HEK293 (cell line): ENCODE results near the gene ADGRD1.

ENCODE experiments used
- CTCF ChIA-PET: fragments of 350-600 bp; formaldehyde crosslinking; extraction: SDS; loops from one replicate; lab custom pipeline; 2021; ENCODE audit warnings: antibody characterized with exemption; lab: Yijun Ruan, JAX
- POLR2A ChIA-PET: fragments of 300-600 bp; formaldehyde crosslinking; extraction: SDS; loops from one replicate; lab custom pipeline; 2020; ENCODE audit warnings: antibody characterized with exemption, inconsistent platforms; lab: Yijun Ruan, JAX
- H3K27ac ChIP-seq: fragments of 200-500 bp; sonication (Bioruptor generic); 2 replicates; pipeline ENCODE4 v1.5.1; 2014; ENCODE audit warnings: low read depth, low read length, control low read depth, inconsistent platforms; ENCODE audit errors: extremely low read depth
- H3K36me3 ChIP-seq, 2 experiments: fragments of 200-500 bp in 1 of 2; sonication (Bioruptor generic) in 1 of 2; 1 replicate in 1 of 2; 2 replicates in 1 of 2; pipeline ENCODE4 v1.5.1; 2014 to 2017; ENCODE audit warnings: inconsistent platforms in 2 of 2, low read length in 2 of 2; ENCODE audit not compliant: control insufficient read depth in 2 of 2, insufficient read depth in 1 of 2
- H3K4me1 ChIP-seq: fragments of 200-500 bp; sonication (Bioruptor generic); 2 replicates; pipeline ENCODE4 v1.5.1; 2014; ENCODE audit warnings: mild to moderate bottlenecking, low read length, inconsistent platforms; ENCODE audit not compliant: control insufficient read depth, insufficient read depth
- H3K4me3 ChIP-seq: 2 replicates; pipeline ENCODE4 v1.5.1; 2011; ENCODE audit warnings: low read depth, mild to moderate bottlenecking, control low read depth, low read length, moderate library complexity
- H3K9me3 ChIP-seq: fragments of 200-500 bp; sonication (Bioruptor generic); 2 replicates; pipeline ENCODE4 v1.5.1; 2014; ENCODE audit warnings: low read depth, low read length, inconsistent platforms; ENCODE audit not compliant: control insufficient read depth, insufficient read depth
- GLI2 ChIP-seq: fragments of 450-650 bp; formaldehyde crosslinking; IDR thresholded peaks from 2 replicates; pipeline ENCODE4; 2017; ENCODE audit warnings: missing biosample characterization, missing genetic modification characterization, low read depth, borderline replicate concordance
- MEIS1 ChIP-seq: sonication (generic); formaldehyde crosslinking; IDR thresholded peaks from 2 replicates; pipeline ENCODE4 v1.8.1; 2022; ENCODE audit warnings: missing genetic modification reagents, mild to moderate bottlenecking, borderline replicate concordance
- SP2 ChIP-seq: fragments of 450-650 bp; formaldehyde crosslinking; IDR thresholded peaks from 2 replicates; pipeline ENCODE4 v1.5.1; 2016; ENCODE audit warnings: missing biosample characterization, missing genetic modification characterization
- ZBTB17 ChIP-seq: fragments of 450-650 bp; formaldehyde crosslinking; IDR thresholded peaks from 2 replicates; pipeline ENCODE4 v1.5.1; 2016; ENCODE audit warnings: missing biosample characterization, missing genetic modification characterization
- ZFP37 ChIP-seq: fragments of 450-650 bp; formaldehyde crosslinking; IDR thresholded peaks from 2 replicates; pipeline ENCODE4 v1.5.1; 2016; ENCODE audit warnings: missing biosample characterization, missing genetic modification characterization
- ZIC2 ChIP-seq: fragments of 450-650 bp; formaldehyde crosslinking; IDR thresholded peaks from 2 replicates; pipeline ENCODE4 v1.5.1; 2016; ENCODE audit warnings: missing biosample characterization, missing genetic modification characterization
- ZNF132 ChIP-seq: fragments of 450-650 bp; formaldehyde crosslinking; IDR thresholded peaks from 2 replicates; pipeline ENCODE4 v1.5.1; 2017; ENCODE audit warnings: missing biosample characterization, missing genetic modification characterization, borderline replicate concordance
- ZNF169 ChIP-seq: fragments of 450-650 bp; formaldehyde crosslinking; IDR thresholded peaks from 2 replicates; pipeline ENCODE4 v1.5.1; 2016; ENCODE audit warnings: missing biosample characterization, missing genetic modification characterization
- ZNF175 ChIP-seq: fragments of 450-650 bp; formaldehyde crosslinking; IDR thresholded peaks from 2 replicates; pipeline ENCODE4 v1.5.1; 2016; ENCODE audit warnings: missing biosample characterization, missing genetic modification characterization
- ZNF2 ChIP-seq: fragments of 450-650 bp; formaldehyde crosslinking; IDR thresholded peaks from 2 replicates; pipeline ENCODE4 v1.5.1; 2016; ENCODE audit warnings: missing biosample characterization, missing genetic modification characterization
- ZNF211 ChIP-seq: fragments of 450-650 bp; formaldehyde crosslinking; IDR thresholded peaks from 2 replicates; pipeline ENCODE4 v1.5.1; 2016; ENCODE audit warnings: low read depth, missing biosample characterization, missing genetic modification characterization
- ZNF266 ChIP-seq: fragments of 450-650 bp; formaldehyde crosslinking; IDR thresholded peaks from 2 replicates; pipeline ENCODE4 v1.5.1; 2016; ENCODE audit warnings: missing biosample characterization, missing genetic modification characterization, low read depth
- ZNF350 ChIP-seq: fragments of 450-650 bp; formaldehyde crosslinking; IDR thresholded peaks from 2 replicates; pipeline ENCODE4 v1.5.0; 2017; ENCODE audit warnings: missing biosample characterization, mild to moderate bottlenecking, missing genetic modification characterization
- ZNF529 ChIP-seq: fragments of 450-650 bp; formaldehyde crosslinking; IDR thresholded peaks from 2 replicates; pipeline ENCODE4 v1.5.1; 2017; ENCODE audit warnings: missing genetic modification characterization, missing biosample characterization; ENCODE audit not compliant: insufficient replicate concordance
- ZNF549 ChIP-seq: fragments of 450-650 bp; IDR thresholded peaks from 2 replicates; pipeline ENCODE4 v1.5.1; 2018; ENCODE audit warnings: missing biosample characterization, missing genetic modification characterization, mild to moderate bottlenecking, inconsistent platforms, moderate library complexity
- ZNF610 ChIP-seq: fragments of 450-650 bp; formaldehyde crosslinking; IDR thresholded peaks from 2 replicates; pipeline ENCODE4 v1.5.1; 2016; ENCODE audit warnings: missing biosample characterization, missing genetic modification characterization, borderline replicate concordance
- ZNF768 ChIP-seq: fragments of 450-650 bp; formaldehyde crosslinking; IDR thresholded peaks from 2 replicates; pipeline ENCODE4 v1.5.1; 2018; ENCODE audit warnings: missing biosample characterization, mild to moderate bottlenecking, missing genetic modification characterization
- ZNF791 ChIP-seq: fragments of 450-650 bp; formaldehyde crosslinking; IDR thresholded peaks from 2 replicates; pipeline ENCODE4 v1.5.1; 2016; ENCODE audit warnings: missing biosample characterization, missing genetic modification characterization
- ZSCAN16 ChIP-seq: fragments of 450-650 bp; formaldehyde crosslinking; IDR thresholded peaks from 2 replicates; pipeline ENCODE4 v1.5.1; 2016; ENCODE audit warnings: missing biosample characterization, missing genetic modification characterization
- TF ChIP-seq, protein P1 (sequence below): fragments of 450-650 bp; formaldehyde crosslinking; IDR thresholded peaks from 2 replicates; pipeline ENCODE4 v1.5.1; 2016; ENCODE audit warnings: missing biosample characterization, missing genetic modification characterization, low read depth
- TF ChIP-seq, protein P2 (sequence below): fragments of 450-650 bp; formaldehyde crosslinking; IDR thresholded peaks from 2 replicates; pipeline ENCODE4 v1.5.1; 2016; ENCODE audit warnings: missing biosample characterization, missing genetic modification characterization, borderline replicate concordance
- TF ChIP-seq, protein P3 (sequence below): fragments of 450-650 bp; formaldehyde crosslinking; IDR thresholded peaks from 2 replicates; pipeline ENCODE4 v1.5.1; 2016; ENCODE audit warnings: missing biosample characterization, missing genetic modification characterization
- TF ChIP-seq, protein P4 (sequence below): fragments of 450-650 bp; formaldehyde crosslinking; IDR thresholded peaks from 2 replicates; pipeline ENCODE4 v1.5.1; 2017; ENCODE audit warnings: missing biosample characterization, mild to moderate bottlenecking, missing genetic modification characterization, moderate library complexity
- TF ChIP-seq, protein P5 (sequence below): fragments of 450-650 bp; formaldehyde crosslinking; IDR thresholded peaks from 2 replicates; pipeline ENCODE4 v1.5.1; 2016; ENCODE audit warnings: missing biosample characterization, missing genetic modification characterization

ADGRD1 gene

DNA sequence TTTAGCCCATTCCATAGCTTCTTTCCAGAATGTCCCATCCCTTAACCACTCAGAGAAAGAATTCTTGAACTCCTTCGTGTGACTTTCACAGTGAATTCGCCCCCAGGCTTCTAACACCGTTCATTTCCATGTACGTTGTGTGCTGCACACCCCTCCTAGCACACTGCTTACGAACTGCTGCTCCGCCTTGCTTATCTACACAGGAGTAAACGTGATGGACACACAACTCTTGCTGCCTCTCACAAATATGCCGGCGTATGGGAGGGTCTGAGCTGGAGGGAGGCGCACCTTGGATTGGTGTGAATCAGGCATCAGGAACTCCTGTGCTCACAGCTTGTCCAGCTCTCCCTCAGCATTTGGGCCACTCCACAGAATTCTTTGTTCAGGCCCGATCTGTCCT is 3.9 kb upstream of the ADGRD1 start:
- H3K36me3 ChIP-seq: no peaks in the 10 kb centered on the region
- no peak overlapping the region for H3K27ac ChIP-seq
- no peaks in the 10 kb centered on the region for H3K9me3 ChIP-seq
- POLR2A ChIA-PET: interaction anchor here (0.7 kb wide), 1 partner anchor 11 kb away, joined by 3 read pairs; no protein-coding TSS in a partner anchor
- no peak overlapping the region for H3K4me3 ChIP-seq
- CTCF ChIA-PET: no interaction called here
- TF ChIP-seq ZNF768 (tag by site-specific recombination) (no peak), ZNF791 (tag by site-specific recombination) (no peak), ZNF529 (no peak), SP2 (tag by site-specific recombination) (no peak), ZNF350 (tag by site-specific recombination) (no peak)
- TF ChIP-seq, protein P1, sequence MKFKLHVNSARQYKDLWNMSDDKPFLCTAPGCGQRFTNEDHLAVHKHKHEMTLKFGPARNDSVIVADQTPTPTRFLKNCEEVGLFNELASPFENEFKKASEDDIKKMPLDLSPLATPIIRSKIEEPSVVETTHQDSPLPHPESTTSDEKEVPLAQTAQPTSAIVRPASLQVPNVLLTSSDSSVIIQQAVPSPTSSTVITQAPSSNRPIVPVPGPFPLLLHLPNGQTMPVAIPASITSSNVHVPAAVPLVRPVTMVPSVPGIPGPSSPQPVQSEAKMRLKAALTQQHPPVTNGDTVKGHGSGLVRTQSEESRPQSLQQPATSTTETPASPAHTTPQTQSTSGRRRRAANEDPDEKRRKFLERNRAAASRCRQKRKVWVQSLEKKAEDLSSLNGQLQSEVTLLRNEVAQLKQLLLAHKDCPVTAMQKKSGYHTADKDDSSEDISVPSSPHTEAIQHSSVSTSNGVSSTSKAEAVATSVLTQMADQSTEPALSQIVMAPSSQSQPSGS: no peak
- H3K4me1 ChIP-seq: no peaks in the 10 kb centered on the region

DNA sequence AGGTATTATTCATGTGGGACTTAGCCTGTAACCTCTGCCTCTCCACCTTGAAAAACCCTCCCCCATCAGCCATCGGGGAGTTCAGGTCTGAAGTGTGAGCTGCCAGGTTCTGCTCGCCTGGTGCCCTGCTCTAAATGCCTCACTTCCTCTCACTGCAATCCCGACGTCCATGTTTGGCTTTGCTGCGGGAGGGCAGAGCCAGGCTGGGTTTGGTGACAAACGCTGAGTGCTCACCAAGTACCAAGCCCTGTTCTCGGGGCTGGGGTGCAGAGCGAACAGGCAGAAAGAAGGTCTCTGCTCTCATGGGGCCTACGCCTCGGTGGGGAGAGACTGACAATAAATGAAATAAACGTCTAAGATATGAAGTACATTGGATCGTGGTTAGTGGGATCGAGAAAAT is 2.1 kb upstream of the ADGRD1 start:
- H3K4me1 ChIP-seq: no peaks in the 10 kb centered on the region
- ChIA-PET CTCF (interaction anchor here (0.6 kb wide), 1 partner anchor 9 kb away, joined by 4 read pairs; no protein-coding TSS in a partner anchor), POLR2A (no interaction called here)

DNA sequence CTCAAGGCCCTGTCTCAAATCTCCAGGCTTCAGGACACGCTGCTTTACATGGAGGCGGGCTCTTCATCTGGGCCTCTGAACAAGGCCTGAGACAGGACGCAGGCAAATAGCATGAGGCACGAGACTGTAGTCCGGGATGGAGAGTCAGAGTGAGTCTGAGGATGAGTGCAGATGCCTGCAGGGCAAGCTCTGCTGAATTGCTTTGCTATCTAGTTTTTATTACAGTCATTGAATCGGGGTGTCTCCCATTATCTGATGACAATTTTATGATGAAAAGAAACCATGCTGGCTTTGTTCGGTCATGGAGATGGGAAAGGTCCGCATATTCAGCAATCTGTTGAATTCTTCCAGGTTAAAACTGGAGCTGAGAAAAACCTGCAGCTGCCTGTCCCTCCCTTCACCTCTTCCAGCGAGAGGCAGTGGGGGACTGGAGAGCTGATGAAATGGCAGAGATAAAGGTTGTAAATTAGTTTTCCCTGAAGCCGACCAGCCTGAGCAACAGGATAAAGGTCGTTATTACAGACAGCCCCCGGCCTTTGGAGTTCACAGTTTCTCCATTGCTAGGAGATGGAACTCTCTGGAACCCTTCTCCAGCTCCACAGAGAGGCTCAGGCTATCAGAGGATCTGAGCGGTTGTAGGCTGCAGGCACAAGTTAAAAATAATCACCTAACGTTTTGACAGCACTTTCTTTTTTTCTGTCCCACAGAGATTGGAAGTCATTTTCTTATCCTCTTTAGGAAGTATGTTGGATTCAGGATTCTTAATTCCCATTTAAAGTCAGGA is 1.3 kb upstream of the ADGRD1 start:
- CTCF ChIA-PET: interaction anchor here (0.6 kb wide), 2 partner anchors 9 to 180 kb away, joined by 3 to 4 read pairs; no protein-coding TSS in a partner anchor
- TF ChIP-seq ZNF132 (tag by site-specific recombination): no peak
- TF ChIP-seq ZNF211 (tag by site-specific recombination): no peak
- TF ChIP-seq ZNF2 (tag by site-specific recombination): no peak
- TF ChIP-seq ZIC2 (tag by site-specific recombination): peak; percentile 13; the same call in 1 of the 2 replicates
- TF ChIP-seq GLI2 (tag by site-specific recombination): no peak
- no peak for TF ChIP-seq ZNF549 (tag by site-specific recombination)
- TF ChIP-seq MEIS1 (CRISPR knock-in tag): no peak
- TF ChIP-seq, protein P2, sequence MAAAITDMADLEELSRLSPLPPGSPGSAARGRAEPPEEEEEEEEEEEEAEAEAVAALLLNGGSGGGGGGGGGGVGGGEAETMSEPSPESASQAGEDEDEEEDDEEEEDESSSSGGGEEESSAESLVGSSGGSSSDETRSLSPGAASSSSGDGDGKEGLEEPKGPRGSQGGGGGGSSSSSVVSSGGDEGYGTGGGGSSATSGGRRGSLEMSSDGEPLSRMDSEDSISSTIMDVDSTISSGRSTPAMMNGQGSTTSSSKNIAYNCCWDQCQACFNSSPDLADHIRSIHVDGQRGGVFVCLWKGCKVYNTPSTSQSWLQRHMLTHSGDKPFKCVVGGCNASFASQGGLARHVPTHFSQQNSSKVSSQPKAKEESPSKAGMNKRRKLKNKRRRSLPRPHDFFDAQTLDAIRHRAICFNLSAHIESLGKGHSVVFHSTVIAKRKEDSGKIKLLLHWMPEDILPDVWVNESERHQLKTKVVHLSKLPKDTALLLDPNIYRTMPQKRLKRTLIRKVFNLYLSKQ (tag by site-specific recombination): no peak
- TF ChIP-seq ZBTB17 (tag by site-specific recombination): peak; percentile 42; the same call in 1 of the 2 replicates
- TF ChIP-seq ZNF169 (tag by site-specific recombination): no peak

More for the DNA sequence above, 2.1 kb upstream of the ADGRD1 start:
- Histone ChIP-seq H3K4me3 (no peak overlapping the region), H3K36me3 (no peaks in the 10 kb centered on the region), H3K27ac (no peak overlapping the region)
- TF ChIP-seq ZSCAN16: no peak
- no peak for TF ChIP-seq ZNF266
- TF ChIP-seq, protein P3, sequence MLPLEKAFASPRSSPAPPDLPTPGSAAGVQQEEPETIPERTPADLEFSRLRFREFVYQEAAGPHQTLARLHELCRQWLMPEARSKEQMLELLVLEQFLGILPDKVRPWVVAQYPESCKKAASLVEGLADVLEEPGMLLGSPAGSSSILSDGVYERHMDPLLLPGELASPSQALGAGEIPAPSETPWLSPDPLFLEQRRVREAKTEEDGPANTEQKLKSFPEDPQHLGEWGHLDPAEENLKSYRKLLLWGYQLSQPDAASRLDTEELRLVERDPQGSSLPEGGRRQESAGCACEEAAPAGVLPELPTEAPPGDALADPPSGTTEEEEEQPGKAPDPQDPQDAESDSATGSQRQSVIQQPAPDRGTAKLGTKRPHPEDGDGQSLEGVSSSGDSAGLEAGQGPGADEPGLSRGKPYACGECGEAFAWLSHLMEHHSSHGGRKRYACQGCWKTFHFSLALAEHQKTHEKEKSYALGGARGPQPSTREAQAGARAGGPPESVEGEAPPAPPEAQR: no peak
- no peak for TF ChIP-seq ZNF175 (tag by site-specific recombination)
- TF ChIP-seq ZNF610 (tag by site-specific recombination): no peak
- no peak for TF ChIP-seq ZNF768 (tag by site-specific recombination)
- TF ChIP-seq, protein P4, sequence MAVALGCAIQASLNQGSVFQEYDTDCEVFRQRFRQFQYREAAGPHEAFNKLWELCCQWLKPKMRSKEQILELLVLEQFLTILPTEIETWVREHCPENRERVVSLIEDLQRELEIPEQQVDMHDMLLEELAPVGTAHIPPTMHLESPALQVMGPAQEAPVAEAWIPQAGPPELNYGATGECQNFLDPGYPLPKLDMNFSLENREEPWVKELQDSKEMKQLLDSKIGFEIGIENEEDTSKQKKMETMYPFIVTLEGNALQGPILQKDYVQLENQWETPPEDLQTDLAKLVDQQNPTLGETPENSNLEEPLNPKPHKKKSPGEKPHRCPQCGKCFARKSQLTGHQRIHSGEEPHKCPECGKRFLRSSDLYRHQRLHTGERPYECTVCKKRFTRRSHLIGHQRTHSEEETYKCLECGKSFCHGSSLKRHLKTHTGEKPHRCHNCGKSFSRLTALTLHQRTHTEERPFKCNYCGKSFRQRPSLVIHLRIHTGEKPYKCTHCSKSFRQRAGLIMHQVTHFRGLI: no peak
- TF ChIP-seq, protein P5, sequence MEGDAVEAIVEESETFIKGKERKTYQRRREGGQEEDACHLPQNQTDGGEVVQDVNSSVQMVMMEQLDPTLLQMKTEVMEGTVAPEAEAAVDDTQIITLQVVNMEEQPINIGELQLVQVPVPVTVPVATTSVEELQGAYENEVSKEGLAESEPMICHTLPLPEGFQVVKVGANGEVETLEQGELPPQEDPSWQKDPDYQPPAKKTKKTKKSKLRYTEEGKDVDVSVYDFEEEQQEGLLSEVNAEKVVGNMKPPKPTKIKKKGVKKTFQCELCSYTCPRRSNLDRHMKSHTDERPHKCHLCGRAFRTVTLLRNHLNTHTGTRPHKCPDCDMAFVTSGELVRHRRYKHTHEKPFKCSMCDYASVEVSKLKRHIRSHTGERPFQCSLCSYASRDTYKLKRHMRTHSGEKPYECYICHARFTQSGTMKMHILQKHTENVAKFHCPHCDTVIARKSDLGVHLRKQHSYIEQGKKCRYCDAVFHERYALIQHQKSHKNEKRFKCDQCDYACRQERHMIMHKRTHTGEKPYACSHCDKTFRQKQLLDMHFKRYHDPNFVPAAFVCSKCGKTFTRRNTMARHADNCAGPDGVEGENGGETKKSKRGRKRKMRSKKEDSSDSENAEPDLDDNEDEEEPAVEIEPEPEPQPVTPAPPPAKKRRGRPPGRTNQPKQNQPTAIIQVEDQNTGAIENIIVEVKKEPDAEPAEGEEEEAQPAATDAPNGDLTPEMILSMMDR (tag by site-specific recombination): no peak
- no peak for TF ChIP-seq ZFP37 (tag by site-specific recombination)
- TF ChIP-seq, all 188 proteins: peak for 0
- H3K9me3 ChIP-seq: no peaks in the 10 kb centered on the region

More for the DNA sequence above, 1.3 kb upstream of the ADGRD1 start:
- Histone ChIP-seq H3K9me3 (no peaks in the 10 kb centered on the region), H3K4me1 (no peaks in the 10 kb centered on the region), H3K27ac (no peak overlapping the region), H3K4me3 (no peak overlapping the region), H3K36me3 (no peaks in the 10 kb centered on the region)
- POLR2A ChIA-PET: no interaction called here
